Measurements from ENCODE around the gene SAP30.

Gene SAP30

DNA sequence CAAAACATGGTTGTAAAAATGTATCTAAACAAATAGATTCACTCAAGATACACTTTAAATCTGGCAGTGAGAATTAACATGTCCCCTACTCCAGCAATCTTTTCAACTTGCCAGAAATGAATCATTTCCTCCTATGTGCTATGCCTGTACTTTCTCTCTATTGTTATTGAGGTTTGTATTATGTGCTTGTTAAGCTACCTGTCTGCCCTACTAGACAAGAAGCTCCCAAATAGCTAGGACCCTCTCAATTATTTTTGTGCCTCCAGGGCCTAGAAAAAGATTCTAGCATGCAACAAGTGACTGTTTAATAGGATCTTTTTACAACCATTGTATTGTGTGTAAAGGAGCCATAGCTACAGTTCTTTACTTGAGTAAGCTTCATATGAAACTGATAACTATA is 3.5 kb upstream of the SAP30 start:
- DNase-seq (ENCODE audit: low read depth in 2 of 2): no peak

DNA sequence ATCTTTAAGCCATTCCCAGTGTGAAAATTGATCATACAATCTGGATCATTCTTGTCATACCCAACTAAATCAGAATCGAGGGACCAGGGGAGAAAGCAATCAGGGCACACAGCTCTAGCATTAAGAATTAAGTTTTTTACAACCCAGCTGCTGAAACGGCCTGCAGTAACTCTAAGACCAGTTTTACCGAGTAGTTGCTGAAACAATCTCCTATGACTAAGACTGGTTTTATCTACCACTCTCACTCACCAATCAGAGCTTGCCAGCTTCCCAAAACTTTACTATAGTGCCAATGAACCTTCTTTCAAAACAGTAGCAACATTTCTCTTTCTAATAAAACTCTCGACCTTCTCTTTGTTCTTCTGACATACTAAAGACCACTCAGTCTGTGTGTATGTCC is 2.8 kb upstream of the SAP30 start:
- no peak for DNase-seq (ENCODE audit: low read depth in 2 of 2)

DNA sequence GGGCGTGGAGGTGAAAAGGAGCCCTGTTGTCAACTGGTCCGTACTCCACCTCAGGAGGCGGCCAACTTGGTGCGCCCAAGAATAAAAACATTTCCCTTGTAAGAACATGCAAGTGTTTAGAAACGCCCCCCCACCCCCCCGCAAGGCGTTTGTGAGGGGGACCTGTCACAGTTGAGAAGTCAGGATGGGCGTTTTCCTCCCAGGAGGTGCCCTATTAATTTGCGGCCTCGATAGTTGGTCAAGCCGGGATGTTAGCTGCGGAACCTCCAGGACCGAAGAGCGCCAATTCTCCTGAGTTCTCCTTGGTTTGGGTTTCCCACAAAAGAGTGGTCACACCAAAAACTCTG is 651 bp upstream of the SAP30 start:
- peak in 1 of 2 donors; percentile 26 for DNase-seq (ENCODE audit: low read depth in 2 of 2)

DNA sequence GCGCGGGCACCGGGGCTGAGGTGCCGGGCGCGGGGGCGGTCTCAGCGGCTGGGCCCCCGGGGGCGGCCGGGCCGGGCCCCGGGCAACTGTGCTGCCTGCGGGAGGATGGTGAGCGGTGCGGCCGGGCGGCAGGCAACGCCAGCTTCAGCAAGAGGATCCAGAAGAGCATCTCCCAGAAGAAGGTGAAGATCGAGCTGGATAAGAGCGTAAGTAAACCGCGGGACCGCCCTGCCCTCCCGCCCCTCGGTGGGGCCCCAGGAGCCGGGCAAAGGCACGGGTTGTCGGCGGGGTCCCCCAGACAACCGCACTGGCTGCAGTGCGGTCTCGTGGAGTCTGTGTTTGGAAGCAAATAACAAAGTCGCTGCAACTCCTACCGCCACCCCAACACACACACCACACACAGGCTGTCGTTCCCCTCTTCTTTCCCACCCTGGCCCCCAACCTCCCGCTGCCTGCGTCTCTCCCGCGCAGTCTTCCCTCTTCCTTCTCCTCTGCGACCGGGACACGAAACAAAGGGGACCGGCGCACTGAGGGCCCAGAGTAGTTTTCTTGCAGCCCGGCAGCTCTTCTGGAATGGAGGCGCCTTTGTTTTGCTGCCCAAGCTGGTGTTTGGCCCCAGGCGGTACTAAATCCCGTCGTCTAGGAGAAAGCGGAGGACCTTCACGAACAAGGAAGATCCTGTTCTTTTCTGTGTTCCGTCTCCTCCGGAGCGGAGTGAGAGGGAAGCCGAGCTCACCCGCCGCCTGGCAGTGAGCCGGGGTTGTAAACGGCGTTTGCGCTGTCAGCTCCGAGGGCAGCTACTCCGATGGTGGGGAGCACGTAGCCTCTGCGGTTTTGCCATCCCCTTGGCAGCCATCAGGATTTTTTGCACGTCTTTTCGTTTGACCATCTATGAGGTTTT is 788 bp downstream of the SAP30 start:
- peak; percentile 5 to 13 for DNase-seq (ENCODE audit: low read depth in 2 of 2)

DNA sequence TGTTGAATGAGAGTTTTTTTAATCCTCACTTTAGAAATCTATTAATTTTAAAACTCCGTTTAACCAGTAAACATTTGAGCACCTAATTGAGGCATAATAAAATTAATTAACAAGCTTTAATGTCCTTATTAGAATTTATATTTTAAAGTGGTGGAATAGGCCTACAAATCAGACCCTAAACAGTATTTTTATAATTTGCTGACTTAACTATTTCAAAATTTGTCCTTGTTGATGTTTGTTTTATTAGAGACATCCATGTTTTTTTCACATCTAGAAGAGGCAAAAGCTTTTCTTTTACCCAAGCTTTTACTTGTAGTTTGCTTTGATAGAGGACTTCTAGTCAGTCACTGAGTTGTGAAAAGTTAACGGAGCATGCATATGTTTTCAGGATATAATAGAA is 3.8 kb downstream of the SAP30 start:
- DNase-seq (ENCODE audit: low read depth in 2 of 2): no peak

DNA sequence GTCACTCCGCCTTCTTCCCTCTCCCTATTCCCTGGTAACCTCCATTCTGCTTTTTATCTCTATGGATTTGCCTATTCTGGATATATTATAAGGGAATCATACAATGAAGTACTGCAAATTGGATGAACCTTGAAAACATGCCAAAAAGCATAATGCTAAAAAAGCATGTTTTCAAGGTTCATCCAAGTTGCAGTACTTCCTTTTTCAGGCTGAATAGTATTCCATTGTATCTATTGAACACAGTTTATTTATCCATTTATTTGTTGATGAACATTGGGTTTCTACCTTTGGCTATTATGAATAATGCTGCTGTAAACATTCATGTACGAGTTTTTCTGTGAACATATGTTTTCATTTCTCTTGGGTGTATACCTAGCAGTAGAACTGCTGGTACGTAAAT is 9.2 kb downstream of the SAP30 start:
- no peak for DNase-seq (ENCODE audit: low read depth in 2 of 2)

DNA sequence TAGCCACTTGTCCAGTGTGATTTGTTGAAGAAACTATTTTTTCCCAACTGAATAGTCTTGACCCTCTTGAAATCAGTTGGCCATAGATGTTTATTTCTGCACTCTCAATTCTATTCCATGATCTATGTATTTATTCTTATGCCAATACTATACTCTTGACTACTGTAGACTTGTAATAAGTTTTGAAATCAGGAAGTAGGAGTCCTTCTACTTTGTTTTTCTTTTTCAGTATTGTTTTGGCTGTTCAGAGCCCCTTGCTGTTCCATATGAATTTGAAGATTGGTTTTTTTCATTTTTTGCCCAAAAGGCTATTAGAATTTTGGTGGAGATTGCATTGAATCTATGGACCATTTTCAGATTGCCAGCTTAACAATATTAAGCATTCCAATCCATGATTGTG is 10.2 kb downstream of the SAP30 start:
- DNase-seq (ENCODE audit: low read depth in 2 of 2): no peak

DNA sequence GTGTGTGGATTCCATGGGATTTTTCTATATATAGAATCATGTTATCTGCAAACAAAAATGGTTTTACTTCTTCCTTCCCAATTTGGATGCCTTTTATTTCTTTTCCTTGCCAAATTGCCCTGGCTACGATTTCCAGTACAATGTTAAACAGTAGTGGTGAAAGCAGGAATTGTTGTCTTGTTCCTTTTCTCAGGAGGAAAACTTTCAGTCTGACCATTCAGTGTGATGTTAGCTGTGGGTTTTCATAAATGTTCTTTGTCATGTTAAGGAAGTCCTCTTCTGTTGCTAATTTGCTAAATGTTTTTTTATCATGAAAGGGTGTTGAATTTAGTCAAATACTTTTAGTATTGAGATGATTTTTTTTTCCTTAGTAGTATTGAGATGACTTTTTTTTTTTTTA is 10.9 kb downstream of the SAP30 start:
- DNase-seq (ENCODE audit: low read depth in 2 of 2): no peak

DNA sequence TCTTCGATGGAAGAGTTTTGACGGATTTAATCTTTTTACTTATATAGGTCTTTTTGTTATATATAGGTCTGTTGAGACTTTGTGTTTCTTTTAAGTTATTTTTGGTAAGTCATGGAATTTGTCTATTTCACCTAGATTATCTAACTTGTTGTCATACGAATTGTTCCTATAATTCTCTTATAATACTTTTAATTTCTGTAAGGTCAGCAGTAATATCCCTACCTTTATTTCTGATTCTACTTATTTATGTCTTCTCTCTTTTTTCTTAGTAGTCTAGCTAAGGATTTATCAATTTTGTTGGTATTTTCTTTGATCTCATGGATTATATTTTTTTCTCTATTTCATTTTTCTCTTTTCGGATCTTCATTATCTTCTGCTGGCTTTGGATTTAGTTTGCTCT is 11.6 kb downstream of the SAP30 start:
- DNase-seq (ENCODE audit: low read depth in 2 of 2): no peak

DNA sequence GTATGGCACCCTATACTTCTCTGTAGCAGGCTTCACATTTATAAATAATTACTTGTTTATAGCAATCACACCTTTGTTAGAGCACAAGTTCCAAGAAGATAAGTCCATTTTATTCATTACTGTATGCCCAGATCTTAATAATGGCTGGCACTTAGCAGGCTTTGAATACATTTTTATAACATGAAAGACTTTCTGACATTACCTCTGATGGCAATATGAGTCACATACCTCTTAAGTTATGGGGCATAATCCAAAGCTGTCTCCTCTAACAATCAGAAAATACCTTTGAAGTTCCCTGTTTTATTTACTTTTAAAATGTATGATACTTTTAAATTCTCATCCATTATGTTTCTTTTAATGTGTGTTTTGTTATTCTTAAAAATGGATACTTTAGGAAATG is 16.0 kb downstream of the SAP30 start:
- DNase-seq (ENCODE audit: low read depth in 2 of 2): no peak

DNA sequence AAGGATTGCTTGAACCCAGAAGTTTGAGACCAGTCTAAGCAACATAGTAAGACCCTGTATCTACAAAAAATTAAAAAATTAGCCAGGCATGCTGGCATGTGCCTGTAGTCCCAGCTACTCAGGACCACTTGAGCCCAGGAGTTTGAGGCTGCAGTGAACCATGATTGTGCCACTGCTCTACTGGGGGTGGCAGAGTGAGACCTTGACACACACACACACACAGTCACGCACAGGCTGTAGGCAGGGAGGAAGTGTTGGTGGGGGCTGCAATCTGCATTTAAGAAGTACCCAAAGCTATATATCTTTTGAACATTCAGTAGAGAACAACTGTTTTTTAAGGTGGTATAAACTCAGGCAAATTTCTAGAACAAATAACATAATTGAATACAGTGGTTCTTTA is 20.9 kb downstream of the SAP30 start:
- no peak for DNase-seq (ENCODE audit: low read depth in 2 of 2)

DNA sequence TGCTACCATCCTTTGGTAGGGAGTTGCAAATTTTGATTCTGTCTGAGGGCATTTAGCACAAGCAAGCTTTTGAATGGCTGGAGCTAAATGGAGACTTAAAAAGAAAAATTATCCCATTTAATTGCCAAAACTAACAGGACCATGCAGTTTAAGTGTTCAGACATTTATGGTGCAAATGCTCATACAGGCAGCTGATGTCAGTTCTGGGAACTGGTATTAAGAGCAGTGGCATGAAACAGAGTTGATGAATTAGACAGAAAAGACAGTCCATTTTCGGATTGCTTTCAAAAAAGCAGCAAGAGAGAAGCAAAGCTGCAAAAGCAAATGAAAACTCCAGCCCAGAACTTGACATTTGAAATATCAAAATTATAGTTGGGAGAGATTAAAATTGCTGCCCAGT is 26.9 kb downstream of the SAP30 start:
- DNase-seq (ENCODE audit: low read depth in 2 of 2): no peak

DNA sequence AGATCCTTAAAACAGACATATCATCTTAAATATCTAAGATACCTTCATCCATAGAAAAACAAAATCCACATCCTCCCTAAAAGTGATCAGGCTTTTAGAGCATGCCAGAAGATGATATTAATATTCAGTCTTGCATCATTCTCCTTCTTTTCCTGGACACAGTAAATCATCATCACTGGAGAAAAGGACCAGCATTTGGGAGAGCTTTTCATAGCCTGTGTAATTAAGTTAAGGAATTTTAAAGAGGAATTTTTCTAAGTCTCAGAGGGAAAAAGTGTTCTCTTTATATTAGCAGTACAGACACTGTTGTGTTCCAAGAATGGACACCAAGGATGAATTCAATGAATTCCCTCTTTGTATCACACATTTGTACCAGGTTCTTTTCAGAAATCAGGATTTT is 27.5 kb downstream of the SAP30 start:
- DNase-seq (ENCODE audit: low read depth in 2 of 2): no peak

DNA sequence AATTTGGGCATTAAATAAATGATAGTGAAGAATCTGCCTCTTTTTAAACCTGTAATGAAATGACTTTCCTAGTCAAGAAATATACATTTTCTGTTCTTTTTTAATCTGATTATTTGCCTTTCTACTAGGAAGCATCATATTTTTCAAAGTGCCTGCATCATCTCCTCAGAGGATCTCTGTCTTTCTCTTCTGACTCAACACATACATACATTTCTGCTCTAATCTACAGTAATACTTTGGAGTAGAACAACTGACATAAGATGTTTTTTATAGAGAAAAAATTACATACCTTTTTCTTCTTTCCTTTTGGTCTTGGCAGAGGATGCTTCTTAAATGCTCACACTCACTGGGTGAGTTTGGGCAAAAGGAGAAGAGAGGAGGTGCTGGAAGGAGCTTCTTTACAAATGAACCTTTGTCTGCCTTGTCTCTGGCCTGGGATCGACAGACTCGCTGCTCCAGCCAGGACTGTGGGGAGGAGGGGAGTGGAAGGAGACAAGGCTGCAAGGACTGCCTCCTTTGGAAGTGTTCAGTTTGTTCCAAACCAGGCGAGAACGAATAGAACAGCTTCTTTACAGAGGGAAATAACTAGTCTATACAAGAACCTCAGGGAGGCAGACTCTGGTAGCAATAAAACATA is 28.1 kb downstream of the SAP30 start, which contains the start of gene SCRG1:
Gene SCRG1, minus strand, starts transcription at position 338 of the 637 bp plus-strand sequence. CDS start 7,702 bp downstream, outside the sequence.
- DNase-seq (ENCODE audit: low read depth in 2 of 2): no peak

DNA sequence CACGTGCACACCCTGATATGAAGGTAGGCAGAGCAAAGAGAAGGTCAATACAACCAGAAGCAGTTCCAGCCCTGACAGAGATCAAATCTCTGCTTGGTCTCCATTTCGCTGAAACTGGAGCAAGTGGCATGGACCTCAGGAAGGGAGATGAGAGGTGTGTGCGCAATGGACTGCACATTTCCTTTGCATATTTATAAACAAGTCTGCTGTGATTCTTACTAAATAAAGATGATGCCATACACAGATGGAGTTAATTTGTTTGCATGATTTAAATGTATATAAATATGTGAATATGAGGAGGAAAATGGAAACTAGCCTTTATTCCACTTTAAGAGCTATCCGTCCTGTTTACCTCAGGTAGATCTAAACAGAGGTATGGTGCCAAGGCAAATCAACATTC is 30.3 kb downstream of the SAP30 start:
- DNase-seq (ENCODE audit: low read depth in 2 of 2): no peak

DNA sequence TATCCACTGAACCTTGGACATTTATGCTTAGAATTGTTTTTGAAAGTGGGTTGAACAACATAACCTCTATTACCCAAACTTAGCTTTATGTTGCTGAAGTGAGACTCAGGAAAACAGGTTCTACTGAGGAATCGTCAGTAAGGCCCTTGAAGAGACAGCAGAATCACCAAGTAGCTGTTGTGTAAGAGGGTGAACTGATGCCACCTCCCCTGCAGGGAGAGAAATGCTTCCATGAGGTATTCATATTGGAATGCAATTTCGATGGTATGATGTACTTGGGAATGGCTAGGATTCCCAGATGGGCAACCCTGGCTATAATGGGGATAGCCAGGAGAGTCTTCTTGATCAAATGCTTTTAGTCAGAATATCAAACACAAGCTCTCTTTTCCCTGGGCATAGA is 32.3 kb downstream of the SAP30 start:
- no peak for DNase-seq (ENCODE audit: low read depth in 2 of 2)

DNA sequence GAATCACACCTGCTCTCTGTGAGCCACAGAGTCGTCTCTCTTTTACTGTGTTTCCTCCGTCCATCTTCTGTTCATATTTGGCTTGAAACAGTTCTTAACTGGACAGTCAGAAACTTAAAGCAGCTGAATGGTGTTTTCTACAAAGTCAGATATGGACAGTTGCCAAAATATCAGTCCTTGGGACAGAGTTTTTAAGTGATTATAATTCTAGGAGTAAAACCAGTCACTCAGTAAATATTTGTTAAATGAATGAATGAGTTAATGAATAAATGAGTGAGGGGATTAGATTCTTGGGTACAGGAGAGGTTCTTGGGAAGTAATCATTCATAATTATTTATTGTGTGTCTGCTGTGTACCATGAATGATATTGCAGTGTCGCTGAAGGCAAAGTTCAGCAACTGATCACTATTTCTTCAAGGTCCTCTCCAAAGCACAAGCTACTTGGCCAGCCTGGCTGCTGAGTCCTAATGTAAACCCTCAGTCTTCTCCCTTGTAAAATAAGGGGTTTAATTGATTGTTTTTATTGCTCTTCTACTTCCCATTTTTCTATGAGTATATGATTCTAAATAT is 33.6 kb downstream of the SAP30 start:
- DNase-seq (ENCODE audit: low read depth in 2 of 2): no peak

DNA sequence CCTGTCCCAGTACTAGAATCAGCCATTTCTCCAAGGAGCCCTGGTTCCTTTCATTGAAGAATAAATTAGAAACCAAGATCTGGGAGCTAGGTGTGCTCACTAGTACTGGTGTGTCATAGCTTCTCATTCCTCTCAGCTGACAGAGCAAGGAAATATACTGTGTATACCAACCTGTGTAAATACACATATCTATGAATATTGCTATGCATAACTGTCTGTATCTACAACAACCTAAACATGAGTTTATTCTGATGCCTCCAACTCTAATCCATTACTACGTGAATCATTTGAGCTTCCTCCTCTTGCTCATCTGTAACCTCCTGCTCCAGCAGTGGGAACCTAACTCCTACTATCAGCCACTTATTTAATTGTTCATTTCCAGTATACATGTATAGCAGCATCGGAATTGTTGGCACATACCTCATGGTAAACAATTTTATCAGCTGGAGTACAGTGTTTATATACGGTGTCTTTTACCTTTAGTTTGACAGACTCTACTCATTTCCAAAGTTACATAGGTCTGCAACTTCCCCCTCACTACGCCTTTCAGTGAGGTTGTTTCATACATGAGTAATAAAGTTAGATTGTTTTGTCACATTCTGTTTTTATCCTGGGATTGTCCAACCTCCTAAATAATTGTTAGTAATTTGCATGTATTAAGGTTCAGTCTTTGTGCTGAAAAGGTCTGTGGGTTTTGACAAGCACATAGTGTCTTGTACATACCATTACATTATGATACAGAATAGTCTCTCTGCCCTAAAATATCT is 35.3 kb downstream of the SAP30 start:
- no peak for DNase-seq (ENCODE audit: low read depth in 2 of 2)

DNA sequence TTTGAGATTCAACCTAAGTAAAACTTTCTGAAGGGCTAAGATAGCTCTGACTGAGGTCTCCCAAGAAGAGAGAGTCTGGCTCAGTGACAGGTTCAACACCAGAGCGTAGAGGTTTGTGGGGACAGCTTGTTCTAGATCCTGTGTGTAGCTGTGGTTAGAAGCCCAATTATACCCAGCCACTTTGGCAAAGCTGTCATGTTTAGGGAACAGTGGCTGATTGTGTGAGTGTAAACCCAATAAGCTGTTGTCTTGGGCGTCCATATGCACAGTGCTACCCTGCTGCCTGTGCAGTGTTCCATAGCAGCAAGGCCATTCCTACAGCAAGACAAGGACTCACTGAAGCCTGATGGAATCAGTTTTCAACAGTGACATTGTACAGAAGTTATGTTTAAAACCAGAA is 39.3 kb downstream of the SAP30 start:
- no peak for DNase-seq (ENCODE audit: low read depth in 2 of 2)

DNA sequence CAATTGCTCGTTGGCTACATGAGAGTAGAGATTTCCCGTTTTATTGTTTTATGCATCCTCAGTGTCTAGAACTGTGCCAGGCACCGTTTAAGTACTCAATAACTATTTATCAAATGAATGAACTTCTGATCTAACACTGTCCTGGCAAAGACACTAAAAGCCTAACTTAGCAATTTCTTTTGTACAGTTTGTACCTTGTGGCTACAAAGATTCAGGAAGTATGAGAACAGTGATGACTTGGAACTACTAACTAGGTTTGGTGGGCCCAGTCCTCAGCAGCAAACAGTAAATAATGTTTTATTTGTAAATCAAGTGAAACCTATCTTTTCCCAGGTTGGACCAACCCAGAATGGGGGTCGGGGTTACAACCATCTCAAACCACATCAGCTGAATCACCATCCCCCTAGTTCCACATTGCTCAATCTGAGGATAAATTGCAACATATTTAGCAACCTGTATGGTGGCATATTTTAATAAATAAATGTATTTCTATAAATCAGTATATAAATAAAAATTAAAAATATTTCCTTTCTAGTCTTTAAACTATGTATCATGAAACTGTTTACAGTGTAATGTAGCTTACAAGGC is 40.4 kb downstream of the SAP30 start:
- DNase-seq (ENCODE audit: low read depth in 2 of 2): no peak

DNA sequence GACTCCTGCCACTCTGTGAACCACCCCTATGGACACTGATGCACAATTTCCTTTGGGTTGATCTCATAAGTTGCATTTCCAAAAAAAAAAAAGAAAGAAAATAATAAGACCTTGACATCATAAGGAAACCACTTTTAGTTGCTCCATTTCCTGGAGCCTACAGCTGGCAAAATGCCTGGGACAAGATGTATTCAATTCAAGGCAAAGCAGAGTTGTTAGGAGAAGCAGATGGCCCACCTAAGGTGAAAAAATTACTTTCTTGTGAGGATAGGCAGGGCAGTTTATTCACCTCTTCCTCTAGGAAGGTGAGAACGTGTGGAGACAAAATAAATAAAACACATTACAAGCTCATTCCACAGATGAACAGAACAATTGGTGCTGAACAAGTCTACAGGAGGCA is 42.3 kb downstream of the SAP30 start:
- no peak for DNase-seq (ENCODE audit: low read depth in 2 of 2)

DNA sequence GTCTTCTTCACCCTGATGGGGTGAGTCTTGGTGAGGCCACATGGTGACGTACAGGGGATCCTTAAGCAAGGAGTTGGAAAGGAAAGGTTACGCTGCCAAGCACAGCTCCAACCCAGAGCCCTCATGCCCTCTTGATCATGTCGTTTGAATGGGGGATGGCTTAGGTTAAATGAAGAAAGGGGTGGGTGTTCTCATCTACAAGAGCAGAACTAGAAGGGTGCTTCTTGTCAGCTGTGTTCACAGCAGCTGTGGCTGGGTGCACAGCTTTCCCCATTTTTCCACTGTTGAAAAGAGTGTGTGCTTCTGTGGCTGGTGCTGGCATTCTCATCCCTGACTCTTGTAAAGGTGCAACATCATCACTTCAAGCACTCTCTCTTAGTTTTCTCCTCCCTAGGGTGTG is 43.7 kb downstream of the SAP30 start:
- no peak for DNase-seq (ENCODE audit: low read depth in 2 of 2)
